Measurements from ENCODE around the gene CHD2. TPM values are rescaled to one million over a fixed set of nuclear protein-coding genes. Genes with fewer than 3 reads are reported as not detected.

The CHD2 gene
- total RNA-seq, 2 donors from 2014 or later = 31.1 to 37.9 TPM

DNA sequence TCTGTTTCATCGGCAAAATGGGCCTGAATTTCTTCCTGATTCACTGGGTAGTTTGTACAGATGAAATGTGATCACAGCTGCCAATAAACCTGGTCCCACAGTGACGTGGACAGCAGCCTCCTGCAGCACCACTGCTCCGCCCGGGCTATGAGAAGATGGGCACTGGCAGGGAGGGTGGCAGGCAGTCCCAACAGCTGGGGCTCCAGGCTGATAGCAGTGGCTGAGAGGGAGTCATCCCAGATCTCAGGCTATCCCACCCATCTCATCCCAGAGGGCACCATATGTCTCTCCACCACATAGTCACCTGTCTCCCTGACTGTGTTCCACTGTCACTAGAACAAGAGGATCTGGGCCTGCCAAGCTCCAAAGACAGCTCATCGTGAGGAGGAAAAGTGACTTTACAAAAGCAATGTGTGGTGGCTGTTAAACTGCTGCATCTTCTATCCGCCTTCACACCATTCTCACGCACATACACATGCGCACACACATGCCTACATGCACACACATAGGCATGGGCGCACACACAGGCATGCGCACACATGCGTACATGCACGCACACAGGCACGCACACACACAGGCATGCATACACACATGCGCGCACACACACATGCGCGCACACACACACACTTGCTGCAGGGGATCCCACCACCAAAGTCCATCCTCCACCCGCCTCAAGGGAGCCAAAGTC is 142.7 kb downstream of the CHD2 start:
- no peak for TF ChIP-seq CTCF (IDR thresholded peaks at IDR 0.05)
- no peak for DNase-seq (ENCODE audit: low spot score)
- peaks cover 20% of the 10 kb centered on the region for H3K36me3 ChIP-seq
- H3K9me3 ChIP-seq = peaks cover 0 to 9% of the 10 kb centered on the region in 2 donors
- no peaks in the 10 kb centered on the region for H3K4me1 ChIP-seq
- H3K27me3 ChIP-seq = no peaks in the 10 kb centered on the region
- H3K4me3 ChIP-seq = no peak overlapping the region
- no peak overlapping the region for H3K27ac ChIP-seq

- Histone ChIP-seq H3K36me3 (peaks cover 26% of the 10 kb centered on the region), H3K9me3 (peaks cover 0 to 9% of the 10 kb centered on the region in 2 donors), H3K4me1 (no peaks in the 10 kb centered on the region), H3K4me3 (no peak overlapping the region), H3K27me3 (no peaks in the 10 kb centered on the region), H3K27ac (no peak overlapping the region)
- no peak for DNase-seq (ENCODE audit: low spot score)
- TF ChIP-seq CTCF (IDR thresholded peaks at IDR 0.05) = no peak
Measured at GRCh38 chr15:93043621-93044300, 143.6 kb downstream of the CHD2 start.

GRCh38 chr15:93044301-93045190 is 144.4 kb downstream of the CHD2 start:
- no peak for TF ChIP-seq CTCF (IDR thresholded peaks at IDR 0.05)
- no peak for DNase-seq (ENCODE audit: low spot score)
- Histone ChIP-seq H3K4me3 (no peak overlapping the region), H3K36me3 (peaks cover 26% of the 10 kb centered on the region), H3K27me3 (no peaks in the 10 kb centered on the region), H3K4me1 (no peaks in the 10 kb centered on the region), H3K9me3 (peaks cover 0 to 9% of the 10 kb centered on the region in 2 donors), H3K27ac (no peak overlapping the region)

GRCh38 chr15:93045191-93045785 is 145.2 kb downstream of the CHD2 start:
- no peak for DNase-seq (ENCODE audit: low spot score)
- H3K36me3 ChIP-seq = peaks cover 26% of the 10 kb centered on the region
- no peaks in the 10 kb centered on the region for H3K27me3 ChIP-seq
- peaks cover 0 to 9% of the 10 kb centered on the region in 2 donors for H3K9me3 ChIP-seq
- no peaks in the 10 kb centered on the region for H3K4me1 ChIP-seq
- H3K27ac ChIP-seq = no peak overlapping the region
- no peak overlapping the region for H3K4me3 ChIP-seq
- no peak for TF ChIP-seq CTCF (IDR thresholded peaks at IDR 0.05)

GRCh38 chr15:93046120-93046519 is 146.0 kb downstream of the CHD2 start:
- H3K4me1 ChIP-seq = no peaks in the 10 kb centered on the region
- no peak overlapping the region for H3K27ac ChIP-seq
- DNase-seq (ENCODE audit: low spot score) = no peak
- peaks cover 0 to 9% of the 10 kb centered on the region in 2 donors for H3K9me3 ChIP-seq
- H3K4me3 ChIP-seq = no peak overlapping the region
- no peak for TF ChIP-seq CTCF (IDR thresholded peaks at IDR 0.05)
- peaks cover 26% of the 10 kb centered on the region for H3K36me3 ChIP-seq
- H3K27me3 ChIP-seq = no peaks in the 10 kb centered on the region

All from right atrium auricular region (tissue), 2 donors.